TTC549 (cell line): ENCODE data around the gene TMEM38B.

Source experiments
- FAIRE-seq: peaks from 2 replicates; lab custom pipeline; 2012; peaks lifted over from hg19 to GRCh38; lab: Jason Lieb, UNC

The TMEM38B gene

GRCh38 chr9:105694190-105694847 is at the start of gene TMEM38B:
TSS of gene TMEM38B (plus strand) at chr9:105694541. CDS start at chr9:105694661, 120 bp downstream.
- FAIRE-seq = no peak

DNA sequence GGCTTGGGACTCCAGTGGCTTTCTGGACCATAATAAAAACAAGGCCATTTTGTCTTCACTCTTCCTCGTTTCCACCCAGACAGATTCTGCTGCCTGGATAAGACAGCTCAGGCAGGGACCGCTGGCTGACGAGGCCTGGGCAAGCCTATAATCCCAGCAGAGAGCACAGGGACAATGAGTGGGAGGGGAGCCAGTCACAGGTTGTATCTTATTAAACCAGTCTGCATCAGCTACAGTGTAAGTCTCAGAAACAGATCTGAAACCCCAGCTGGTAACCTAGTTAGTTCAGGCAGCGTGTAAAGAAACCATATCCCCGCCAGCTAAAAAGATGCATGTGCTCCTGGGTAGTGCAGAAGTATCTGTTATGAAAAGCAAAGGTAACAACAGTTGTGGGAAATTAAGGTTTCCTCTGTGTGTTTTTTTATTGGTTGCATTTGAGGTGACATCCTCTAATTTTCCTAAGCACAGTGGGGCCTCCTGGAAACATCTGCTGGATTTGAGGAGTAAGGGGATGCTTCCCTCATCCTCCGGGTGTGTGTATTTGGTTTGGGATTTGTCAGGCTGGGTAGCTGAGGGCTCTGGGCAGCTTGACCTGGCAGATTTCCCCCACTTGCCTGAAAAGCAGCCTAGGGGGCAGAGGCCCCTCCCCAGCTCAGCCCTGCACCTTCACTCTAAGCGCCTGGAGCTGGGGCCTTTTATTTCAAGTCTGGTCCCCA is 47.3 kb upstream of the TMEM38B start:
- FAIRE-seq = no peak

DNA sequence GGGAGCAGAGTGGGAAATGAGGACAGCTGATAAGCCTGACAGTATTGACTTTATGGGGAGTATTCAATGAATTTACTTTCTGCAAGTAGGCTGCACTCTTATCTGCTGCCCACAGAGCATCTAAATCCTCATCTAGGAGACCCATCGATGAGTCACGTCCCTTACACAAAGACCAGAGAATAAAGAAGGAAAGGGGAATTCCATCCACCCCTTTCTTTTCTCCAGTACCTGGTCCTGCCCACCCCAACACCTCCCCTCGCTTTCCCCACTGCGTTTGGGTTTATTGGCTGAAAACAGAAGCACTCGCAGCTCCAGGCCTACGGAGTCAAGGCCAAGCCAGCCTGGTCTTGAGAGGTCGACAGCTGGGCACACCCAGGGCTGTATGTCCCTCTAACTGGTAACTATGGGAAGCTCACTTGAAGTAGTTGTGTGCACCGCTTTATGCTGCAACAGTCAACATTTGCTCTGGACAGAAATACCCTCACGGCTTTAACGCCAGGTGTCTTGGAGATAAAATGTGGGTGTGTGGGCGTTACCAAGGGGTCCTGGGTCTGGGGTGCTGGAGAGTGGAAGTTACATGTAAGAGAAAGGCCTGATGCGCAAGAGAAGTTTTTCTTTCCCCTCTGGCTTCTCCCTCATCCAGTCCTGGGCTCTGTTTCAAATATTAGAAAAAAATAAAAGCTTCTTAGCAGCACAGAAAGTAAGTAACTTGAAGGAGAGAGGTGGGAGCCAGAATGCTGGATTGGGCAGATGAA is 46.6 kb upstream of the TMEM38B start:
- no peak for FAIRE-seq

GRCh38 chr9:105651806-105652205 is 42.5 kb upstream of the TMEM38B start:
- FAIRE-seq = no peak

- no peak for FAIRE-seq
These were observed 38.0 kb upstream of the TMEM38B start for GRCh38 chr9:105656131-105656921.

DNA sequence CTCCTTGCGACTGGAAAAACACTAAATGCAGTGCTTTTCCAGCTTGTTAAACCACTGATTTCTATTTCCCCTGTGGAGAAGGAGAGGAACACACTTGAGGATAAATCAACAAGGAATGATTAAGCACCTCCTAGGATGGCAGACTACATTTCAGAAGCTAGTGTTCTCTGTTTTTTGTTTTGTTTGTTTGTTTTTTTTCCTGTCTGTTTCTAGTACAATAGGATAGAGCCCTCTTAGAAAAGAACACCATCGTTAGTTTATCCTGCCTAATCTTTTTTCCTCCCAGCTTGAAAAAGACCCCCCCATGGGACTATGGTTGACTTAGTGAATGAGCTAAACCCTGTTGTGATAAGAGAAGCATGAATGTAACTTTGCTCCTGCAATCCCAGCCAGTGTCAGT is 36.0 kb upstream of the TMEM38B start:
- FAIRE-seq = no peak

GRCh38 chr9:105661011-105661410 is 33.3 kb upstream of the TMEM38B start:
- FAIRE-seq = no peak

GRCh38 chr9:105662184-105663104 is 31.9 kb upstream of the TMEM38B start, which contains the start of gene TAL2:
TSS of gene TAL2 (plus strand) at chr9:105662457. CDS start at chr9:105662497, 40 bp downstream.
- FAIRE-seq = no peak

DNA sequence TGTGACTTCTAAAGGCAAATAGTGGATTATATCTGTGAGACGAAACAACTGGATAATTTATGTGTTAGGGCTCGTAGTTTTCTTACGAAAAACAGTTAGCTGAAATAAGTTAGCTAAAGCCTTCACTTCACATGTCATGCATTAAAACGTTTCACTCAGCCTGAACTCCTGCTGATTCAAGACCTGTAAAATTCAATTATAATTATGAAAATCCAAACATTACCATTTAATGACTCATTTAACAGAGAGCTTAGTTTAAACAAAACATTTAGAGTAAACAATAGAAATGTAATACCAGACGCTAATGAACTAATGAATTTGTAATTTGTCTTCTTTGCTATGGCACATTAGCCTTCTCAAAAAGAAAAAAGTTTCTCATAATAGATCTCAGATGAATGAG is 30.4 kb upstream of the TMEM38B start:
- FAIRE-seq = no peak

GRCh38 chr9:105667867-105668266 is 26.5 kb upstream of the TMEM38B start:
- no peak for FAIRE-seq

GRCh38 chr9:105670315-105670714 is 24.0 kb upstream of the TMEM38B start:
- no peak for FAIRE-seq

DNA sequence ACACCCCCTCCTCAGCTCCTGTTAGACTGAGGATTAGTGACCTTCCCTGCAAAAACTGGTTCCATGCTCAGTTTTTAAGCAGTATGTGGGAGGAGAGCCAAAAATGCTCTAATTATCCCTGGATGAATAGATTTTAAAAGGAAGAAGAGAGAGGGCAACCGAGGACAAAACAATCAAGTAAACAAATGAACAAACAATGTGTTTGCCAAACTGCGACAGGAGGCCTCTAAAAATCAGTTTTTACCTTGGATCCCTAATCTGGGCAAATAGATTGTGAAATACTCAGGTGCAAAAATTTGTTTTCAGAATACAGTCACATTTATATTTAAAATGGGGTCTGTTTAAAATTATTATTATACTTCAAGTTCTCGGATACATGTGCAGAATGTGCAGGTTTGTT is 23.6 kb upstream of the TMEM38B start:
- FAIRE-seq = no peak

- FAIRE-seq = no peak
These were observed 21.6 kb upstream of the TMEM38B start for GRCh38 chr9:105672711-105673234.

- FAIRE-seq = no peak
These were observed 20.4 kb upstream of the TMEM38B start for GRCh38 chr9:105673850-105674387.

DNA sequence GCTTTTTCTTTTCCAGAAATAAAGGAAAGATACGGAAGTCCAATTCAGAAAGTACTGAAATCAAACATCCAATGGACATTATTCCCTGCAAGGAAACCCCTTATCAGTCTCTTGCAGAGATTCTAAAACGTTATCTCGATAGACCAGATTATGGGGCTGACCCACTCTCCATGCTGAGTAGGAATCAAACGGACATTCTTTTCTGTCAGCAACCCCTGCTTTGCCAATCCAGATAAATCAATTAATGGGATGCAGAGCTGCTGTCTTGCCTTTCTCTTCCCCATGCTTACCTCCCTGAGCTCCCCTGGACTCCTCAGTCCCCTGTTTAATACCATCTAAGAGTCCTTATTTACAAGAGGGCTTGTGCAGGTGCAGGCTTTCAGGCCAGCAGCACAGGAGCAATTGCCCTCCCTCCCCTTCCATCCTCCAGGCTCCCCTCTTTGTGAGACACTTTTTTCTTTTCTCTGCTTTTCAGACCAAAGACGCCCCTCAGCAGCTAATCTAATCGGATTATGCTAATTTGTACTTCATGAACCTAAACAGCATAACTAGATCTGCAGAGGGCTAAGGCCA is 17.9 kb upstream of the TMEM38B start:
- FAIRE-seq = no peak

GRCh38 chr9:105678163-105678562 is 16.2 kb upstream of the TMEM38B start:
- no peak for FAIRE-seq

GRCh38 chr9:105678781-105679180 is 15.6 kb upstream of the TMEM38B start:
- FAIRE-seq = no peak

GRCh38 chr9:105679257-105680022 is 14.9 kb upstream of the TMEM38B start:
- FAIRE-seq = no peak

DNA sequence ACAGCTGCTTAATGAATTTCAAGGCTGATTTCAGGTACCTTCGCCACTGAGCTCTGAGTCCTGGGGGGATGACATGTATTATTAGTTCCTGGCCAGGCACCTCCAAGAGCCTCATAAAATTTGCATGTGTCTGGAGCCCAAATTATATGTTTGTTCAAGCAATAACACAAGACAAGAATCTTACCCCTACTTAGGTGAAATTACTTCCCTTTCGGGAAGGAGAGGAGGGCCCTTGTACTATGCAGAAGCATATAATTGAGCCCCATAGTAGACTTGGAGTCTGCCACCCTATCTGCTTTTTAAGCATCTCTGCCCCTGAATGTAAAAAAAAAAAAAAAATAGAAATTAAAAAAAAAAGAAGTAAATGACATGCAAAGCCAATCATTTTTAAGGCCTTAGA is 13.0 kb upstream of the TMEM38B start:
- FAIRE-seq = no peak

- FAIRE-seq = no peak
These were observed 12.6 kb upstream of the TMEM38B start for GRCh38 chr9:105681724-105682123.
